T-cell (primary cell): Measurements from ENCODE around the gene CSRNP3. TPM values are rescaled to one million over a fixed set of nuclear protein-coding genes. Genes with fewer than 3 reads are reported as not detected.

Experiments
- ATAC-seq, 4 experiments: fragments of 200-7000 bp in 3 of 4; fragments of 150-1000 bp in 1 of 4; cut with Tn5 transposase; replicated peaks in 1 of 4; 1 replicate in 3 of 4; 2 replicates in 1 of 4; pipeline ENCODE4 v1.10.0; 2021; ENCODE audit warnings: moderate library complexity in 3 of 4, mild to moderate bottlenecking in 2 of 4, moderate number of reproducible peaks in 1 of 4
- CTCF ChIA-PET, 2 donors: fragments of 300-600 bp; sonication (Branson Sonifier 250); formaldehyde crosslinking; loops; one replicate each; lab custom pipeline; 2022; ENCODE audit warnings: antibody characterized with exemption in 2 of 2; lab: Charles Lee
- POLR2A ChIA-PET, 2 donors: fragments of 300-600 bp; sonication (Branson Sonifier 250); formaldehyde crosslinking; loops; one replicate each; lab custom pipeline; 2022; ENCODE audit warnings: antibody characterized with exemption in 2 of 2; lab: Charles Lee
- DNase-seq, 35 experiments: peaks; one replicate each; pipeline versions ENCODE4 v3.0.0 to v3.0.0-alpha.2; 2013 to 2023
- H3K27ac ChIP-seq: one replicate; pipeline ENCODE4 v1.5.1; 2013; ENCODE audit warnings: low read length
- H3K27me3 ChIP-seq, 2 experiments: replicated peaks in 1 of 2; 1 replicate in 1 of 2; 2 replicates in 1 of 2; pipeline versions ENCODE4 v1.6.1 to v1.7.0; 2013; ENCODE audit warnings: low read length in 1 of 2, mixed read lengths in 1 of 2; ENCODE audit not compliant: control insufficient read depth in 2 of 2, insufficient read depth in 2 of 2; ENCODE audit errors: extremely low read depth in 1 of 2
- H3K36me3 ChIP-seq, 2 donors: 1 replicate in 1 of 2; 2 replicates in 1 of 2; pipeline versions ENCODE4 v1.6.1 to v1.7.0; 2013; ENCODE audit warnings: low read length in 1 of 2; ENCODE audit not compliant: control insufficient read depth in 2 of 2, insufficient read depth in 1 of 2; ENCODE audit errors: extremely low read depth in 1 of 2
- H3K4me1 ChIP-seq, 2 experiments: 1 replicate in 1 of 2; 2 replicates in 1 of 2; pipeline versions ENCODE4 v1.6.1 to v1.7.0; 2013; ENCODE audit warnings: low read length in 2 of 2, mixed read lengths in 1 of 2; ENCODE audit not compliant: insufficient read depth in 2 of 2, control insufficient read depth in 1 of 2; ENCODE audit errors: extremely low read depth in 1 of 2
- H3K4me3 ChIP-seq, 2 donors: 1 replicate in 1 of 2; 2 replicates in 1 of 2; pipeline versions ENCODE4 v1.5.1 to v1.7.0; 2013; ENCODE audit warnings: mild to moderate bottlenecking in 2 of 2, low read length in 1 of 2, moderate library complexity in 1 of 2; ENCODE audit not compliant: control insufficient read depth in 1 of 2; ENCODE audit errors: extremely low read depth in 1 of 2
- H3K9me3 ChIP-seq: 2 replicates; pipeline ENCODE4 v1.7.0; 2013
- H3K27ac Mint-ChIP-seq, 2 donors: one replicate each; pipeline ENCODE4 v1.8.0; 2020 to 2021; ENCODE audit warnings: mild to moderate bottlenecking in 2 of 2, mixed read lengths in 2 of 2
- H3K27me3 Mint-ChIP-seq, 2 donors: one replicate each; pipeline ENCODE4 v1.8.0; 2021 to 2022; ENCODE audit warnings: mixed read lengths in 2 of 2
- H3K36me3 Mint-ChIP-seq: one replicate; pipeline ENCODE4 v1.8.0; 2021; ENCODE audit warnings: mixed read lengths
- H3K4me1 Mint-ChIP-seq, 3 donors: one replicate each; pipeline ENCODE4 v1.8.0; 2020 to 2022; ENCODE audit warnings: mixed read lengths in 3 of 3, mild to moderate bottlenecking in 1 of 3
- H3K4me3 Mint-ChIP-seq, 3 donors: one replicate each; pipeline ENCODE4 v1.8.0; 2020 to 2022; ENCODE audit warnings: mild to moderate bottlenecking in 3 of 3, mixed read lengths in 3 of 3, moderate library complexity in 3 of 3
- H3K9me3 Mint-ChIP-seq, 3 donors: one replicate each; pipeline ENCODE4 v1.8.0; 2020 to 2022; ENCODE audit warnings: mixed read lengths in 3 of 3
- WGBS: methylation state at CpG from one replicate; pipeline ENCODE4 v1.1.5; 2013; ENCODE audit warnings: missing lambda C conversion rate; ENCODE audit not compliant: insufficient coverage; 5-methylcytosine and 5-hydroxymethylcytosine counted together
- total RNA-seq, 35 experiments: library from RNA in 6 of 35; stranded (reverse) in 6 of 35; fragments of 120-200 nt in 1 of 35; gene quantifications; one replicate each; pipeline versions ENCODE4 v1.2.1 to v1.2.4 and lab custom pipeline; 2013 to 2026

CSRNP3 gene
- total RNA-seq, 5 donors from 2014 or later (not counting 1 experiment from before 2014, with no cell fraction given): 0.19 TPM; not detected in 4

GRCh38 chr2:165499131-165499530 is 29.6 kb downstream of the CSRNP3 start:
- H3K27ac Mint-ChIP-seq: no peak overlapping the region
- ChIA-PET POLR2A (no interaction called here), CTCF (no interaction called here)
- 80% methylated on average over 2 of the region's 3 CpGs for WGBS
- H3K27me3 ChIP-seq: no peaks in the 10 kb centered on the region
- no peak overlapping the region for H3K27ac ChIP-seq
- H3K4me3 Mint-ChIP-seq: no peak overlapping the region
- no peaks in the 10 kb centered on the region for H3K9me3 Mint-ChIP-seq
- no peaks in the 10 kb centered on the region for H3K36me3 Mint-ChIP-seq
- no peak overlapping the region for H3K4me3 ChIP-seq
- H3K4me1 ChIP-seq: no peaks in the 10 kb centered on the region
- no peaks in the 10 kb centered on the region for H3K4me1 Mint-ChIP-seq
- DNase-seq (no peak), ATAC-seq (no peak)
- H3K9me3 ChIP-seq: no peaks in the 10 kb centered on the region
- H3K27me3 Mint-ChIP-seq: no peaks in the 10 kb centered on the region
- H3K36me3 ChIP-seq: no peaks in the 10 kb centered on the region

DNA sequence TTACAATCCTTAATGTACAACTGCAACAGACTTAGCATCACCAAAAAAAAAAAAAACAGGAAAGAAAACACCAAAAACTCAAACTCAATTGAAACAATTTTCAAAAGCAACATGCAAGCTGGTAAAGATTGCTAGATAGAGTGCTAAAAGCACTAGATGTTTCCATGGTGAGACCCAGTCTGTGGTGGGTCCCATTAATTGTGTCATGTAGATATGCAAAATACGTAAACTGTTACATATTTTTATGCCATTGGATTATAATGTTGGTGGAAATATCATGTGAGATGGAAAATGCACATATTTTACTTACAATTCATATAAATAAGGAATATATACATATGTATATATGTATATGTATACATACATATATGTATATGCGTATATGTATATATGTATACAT is 30.5 kb downstream of the CSRNP3 start:
- Histone ChIP-seq H3K4me3 (no peak overlapping the region), H3K27me3 (no peaks in the 10 kb centered on the region), H3K4me1 (no peaks in the 10 kb centered on the region), H3K36me3 (no peaks in the 10 kb centered on the region), H3K27ac (no peak overlapping the region), H3K9me3 (no peaks in the 10 kb centered on the region)
- POLR2A ChIA-PET: no interaction called here
- CTCF ChIA-PET: no interaction called here
- DNase-seq (no peak), ATAC-seq (no peak)
- Mint-ChIP-seq H3K4me1 (no peaks in the 10 kb centered on the region), H3K27ac (no peak overlapping the region), H3K27me3 (no peaks in the 10 kb centered on the region), H3K9me3 (no peaks in the 10 kb centered on the region), H3K4me3 (no peak overlapping the region), H3K36me3 (no peaks in the 10 kb centered on the region)
- WGBS: no CpG with 5 or more reads among the region's 2 CpGs

DNA sequence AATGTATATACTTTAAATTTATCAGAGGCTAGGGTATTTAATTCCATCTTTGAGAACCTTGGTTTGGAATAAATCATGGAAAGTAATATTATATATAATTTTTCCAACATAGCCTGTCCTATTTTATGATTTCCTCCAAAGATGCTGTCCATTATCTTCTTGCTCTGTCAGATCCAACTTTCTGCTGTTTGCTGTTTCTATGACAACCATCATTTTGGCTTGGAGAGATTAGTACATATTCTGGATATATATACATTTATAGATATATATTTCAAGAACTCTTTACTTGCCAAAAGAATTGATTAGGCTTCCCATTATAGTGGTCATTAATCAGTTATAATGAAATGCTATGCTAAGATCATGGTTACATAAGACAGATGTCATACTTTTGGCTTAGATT is 31.3 kb downstream of the CSRNP3 start:
- H3K9me3 Mint-ChIP-seq: no peaks in the 10 kb centered on the region

DNA sequence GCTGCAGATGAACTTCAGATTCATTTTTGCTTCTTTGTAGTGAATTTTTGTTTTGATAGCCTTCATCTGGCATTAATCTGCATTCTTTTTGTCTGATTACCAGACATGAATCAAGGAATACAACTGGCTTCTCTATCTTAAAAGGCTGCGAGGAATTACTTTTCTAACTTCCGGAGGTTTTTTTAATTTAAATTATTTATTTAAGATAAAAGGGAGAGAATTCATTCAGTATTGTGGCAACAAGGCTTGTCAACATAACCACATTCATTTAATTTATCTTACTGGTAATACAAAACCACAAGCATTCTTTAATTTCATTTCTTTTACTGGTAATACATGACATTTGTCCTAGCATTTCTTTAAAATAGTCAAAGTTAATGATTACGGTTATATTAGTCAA is 36.0 kb downstream of the CSRNP3 start:
- CTCF ChIA-PET: interaction anchor here in 1 of 2 donors (0.5 kb wide), 1 partner anchor 10 kb away, joined by 3 read pairs; no protein-coding TSS in a partner anchor
- H3K36me3 Mint-ChIP-seq: no peaks in the 10 kb centered on the region
- POLR2A ChIA-PET: no interaction called here
- Histone ChIP-seq H3K9me3 (no peaks in the 10 kb centered on the region), H3K4me3 (no peak overlapping the region), H3K27ac (no peak overlapping the region), H3K36me3 (no peaks in the 10 kb centered on the region), H3K4me1 (no peaks in the 10 kb centered on the region), H3K27me3 (no peaks in the 10 kb centered on the region)
- no peak for ATAC-seq
- H3K4me3 Mint-ChIP-seq: no peak overlapping the region
- H3K27ac Mint-ChIP-seq: no peak overlapping the region
- DNase-seq: no peak
- H3K9me3 Mint-ChIP-seq: no peaks in the 10 kb centered on the region
- no CpG with 5 or more reads among the region's 3 CpGs for WGBS
- no peaks in the 10 kb centered on the region for H3K4me1 Mint-ChIP-seq
- no peaks in the 10 kb centered on the region for H3K27me3 Mint-ChIP-seq

More for the DNA sequence above, 31.3 kb downstream of the CSRNP3 start:
- Histone ChIP-seq H3K4me3 (no peak overlapping the region), H3K9me3 (no peaks in the 10 kb centered on the region), H3K27me3 (no peaks in the 10 kb centered on the region), H3K4me1 (no peaks in the 10 kb centered on the region), H3K27ac (no peak overlapping the region), H3K36me3 (no peaks in the 10 kb centered on the region)
- Mint-ChIP-seq H3K27ac (no peak overlapping the region), H3K4me1 (no peaks in the 10 kb centered on the region), H3K36me3 (no peaks in the 10 kb centered on the region), H3K4me3 (no peak overlapping the region), H3K27me3 (no peaks in the 10 kb centered on the region)
- CTCF ChIA-PET: no interaction called here
- ATAC-seq: no peak
- DNase-seq: no peak
- POLR2A ChIA-PET: no interaction called here

DNA sequence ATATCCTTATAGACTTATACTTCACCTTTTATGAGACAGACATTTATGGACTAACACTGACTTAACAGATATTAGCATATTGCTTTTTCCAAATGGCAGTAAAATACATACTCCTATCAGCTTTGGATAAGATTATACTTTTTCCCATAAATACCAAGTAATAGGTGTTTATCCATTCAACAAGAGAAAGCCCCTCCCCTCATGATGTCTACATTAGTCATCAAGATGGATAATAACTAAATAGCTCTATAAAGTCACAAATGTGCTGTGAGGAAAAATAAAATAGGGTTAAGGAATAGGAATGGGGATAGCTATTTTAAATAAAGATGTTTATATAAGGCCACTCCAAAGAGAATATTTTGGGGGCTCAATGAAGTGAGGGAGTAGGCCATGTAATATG is 39.4 kb downstream of the CSRNP3 start:
- Mint-ChIP-seq H3K9me3 (no peaks in the 10 kb centered on the region), H3K4me3 (no peak overlapping the region), H3K27ac (no peak overlapping the region), H3K27me3 (no peaks in the 10 kb centered on the region), H3K36me3 (no peaks in the 10 kb centered on the region), H3K4me1 (no peaks in the 10 kb centered on the region)
- DNase-seq (no peak), ATAC-seq (no peak)
- no peak overlapping the region for H3K4me3 ChIP-seq
- no peaks in the 10 kb centered on the region for H3K36me3 ChIP-seq
- ChIA-PET CTCF (no interaction called here), POLR2A (no interaction called here)
- no peaks in the 10 kb centered on the region for H3K9me3 ChIP-seq
- no peaks in the 10 kb centered on the region for H3K4me1 ChIP-seq
- no peaks in the 10 kb centered on the region for H3K27me3 ChIP-seq
- no peak overlapping the region for H3K27ac ChIP-seq

DNA sequence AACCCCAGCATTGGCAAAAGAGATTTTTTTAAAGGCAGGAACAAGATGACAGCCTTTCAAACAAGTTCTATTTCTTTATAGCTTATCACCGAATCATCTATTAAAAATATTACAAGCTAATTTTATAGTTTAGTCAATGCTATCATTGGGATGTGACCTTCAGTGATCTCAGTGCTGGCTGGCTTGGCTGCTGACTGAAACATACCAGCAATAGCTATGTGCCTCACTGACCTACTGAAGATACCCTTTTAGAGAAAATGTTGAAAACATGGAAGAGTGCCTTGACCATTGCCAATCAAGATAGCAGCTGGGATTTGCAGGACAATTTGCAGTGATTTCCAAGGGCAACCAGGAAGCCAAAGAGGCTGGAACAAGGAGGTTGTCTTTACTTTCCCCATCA is 44.0 kb downstream of the CSRNP3 start:
- WGBS: no CpG with 5 or more reads among the region's 1 CpG
- Histone ChIP-seq H3K9me3 (no peaks in the 10 kb centered on the region), H3K4me3 (no peak overlapping the region), H3K27ac (no peak overlapping the region), H3K4me1 (no peaks in the 10 kb centered on the region), H3K36me3 (no peaks in the 10 kb centered on the region), H3K27me3 (no peaks in the 10 kb centered on the region)
- ChIA-PET POLR2A (no interaction called here), CTCF (no interaction called here)
- Mint-ChIP-seq H3K4me3 (no peak overlapping the region), H3K27ac (no peak overlapping the region), H3K27me3 (no peaks in the 10 kb centered on the region), H3K9me3 (no peaks in the 10 kb centered on the region), H3K36me3 (no peaks in the 10 kb centered on the region), H3K4me1 (no peaks in the 10 kb centered on the region)
- ATAC-seq: no peak
- DNase-seq: no peak

DNA sequence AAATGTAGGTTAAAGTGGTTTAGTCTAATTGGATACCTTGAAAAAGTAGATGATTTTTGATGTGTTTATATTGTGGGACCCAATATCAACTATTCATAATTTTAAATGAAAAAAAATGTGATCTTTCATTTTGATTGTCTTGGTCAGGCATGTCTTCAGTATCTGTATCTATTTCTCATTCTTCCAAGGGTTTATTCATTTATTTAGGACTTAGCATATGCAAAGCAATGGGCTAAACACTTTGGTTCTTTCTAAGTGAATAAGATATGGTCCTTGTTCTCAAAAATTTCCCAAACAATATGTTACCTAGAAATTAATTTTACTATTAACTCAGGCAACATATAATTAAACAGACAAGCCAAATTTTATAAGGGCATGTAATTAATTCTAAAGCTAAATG is 49.1 kb downstream of the CSRNP3 start:
- POLR2A ChIA-PET: no interaction called here
- H3K27me3 ChIP-seq: no peaks in the 10 kb centered on the region
- H3K9me3 Mint-ChIP-seq: no peaks in the 10 kb centered on the region
- no peak overlapping the region for H3K27ac ChIP-seq
- H3K4me3 Mint-ChIP-seq: no peak overlapping the region
- H3K9me3 ChIP-seq: no peaks in the 10 kb centered on the region
- no peaks in the 10 kb centered on the region for H3K4me1 ChIP-seq
- ATAC-seq (no peak), DNase-seq (no peak)
- H3K27ac Mint-ChIP-seq: no peak overlapping the region
- no peak overlapping the region for H3K4me3 ChIP-seq
- CTCF ChIA-PET: no interaction called here
- H3K36me3 Mint-ChIP-seq: no peaks in the 10 kb centered on the region
- no peaks in the 10 kb centered on the region for H3K4me1 Mint-ChIP-seq
- no peaks in the 10 kb centered on the region for H3K36me3 ChIP-seq
- no peaks in the 10 kb centered on the region for H3K27me3 Mint-ChIP-seq
